ENCODE data around the gene BTC. TPM values are rescaled to one million over a fixed set of nuclear protein-coding genes. Genes with fewer than 3 reads are reported as not detected.

The BTC gene
- total RNA-seq, 4 donors from 2014 or later: 7.0 to 11.9 (median 7.7) TPM

DNA sequence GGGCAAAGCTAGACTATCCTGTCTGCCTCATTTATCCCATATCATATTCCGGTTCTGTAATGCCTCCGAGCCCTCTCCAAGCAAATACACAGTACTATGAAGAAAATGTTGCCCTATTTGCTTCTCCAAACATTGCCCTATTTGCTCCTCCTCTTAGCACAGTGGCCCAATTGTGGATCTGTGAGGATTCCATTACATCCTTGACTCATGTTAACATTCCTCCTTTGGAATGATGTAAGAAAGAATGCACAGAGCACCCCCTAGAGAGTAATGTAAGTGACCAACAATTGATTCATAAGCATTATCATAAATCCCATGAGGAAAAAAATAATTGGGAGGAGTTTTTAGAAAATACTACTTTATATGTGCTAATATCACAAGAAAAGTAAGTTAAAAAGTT lies 11.3 kb upstream of the BTC start:
- no peak overlapping the region for H3K27ac ChIP-seq
- H3K9me3 ChIP-seq: no peaks in the 10 kb centered on the region
- H3K27me3 ChIP-seq: no peaks in the 10 kb centered on the region
- in situ Hi-C loops (cut with MboI; ENCODE audit: low pct_ligation_motif_present in 1 of 4, low pct_unique_long_range_greater_than_20kb in 1 of 4, low sequenced_read_pairs in 3 of 4) (no loop called here), intact Hi-C loops (cut with DNase I; ENCODE audit: low total_unique reads) (no loop called here)
- DNase-seq: no peak
- 70 to 84% methylated on average over 2 of the region's 2 CpGs for WGBS, 2 donors (ENCODE audit: low coverage in 1 of 2)
- H3K36me3 ChIP-seq: no peaks in the 10 kb centered on the region
- TF ChIP-seq CTCF (IDR thresholded peaks at IDR 0.05) (no peak), EP300 (IDR thresholded peaks at IDR 0.05; ENCODE audit: low read depth) (no peak), POLR2A (IDR thresholded peaks at IDR 0.05) (no peak), POLR2AphosphoS5 (IDR thresholded peaks at IDR 0.05) (no peak)
- no peaks in the 10 kb centered on the region for H3K4me1 ChIP-seq
- no peak overlapping the region for H3K4me3 ChIP-seq

DNA sequence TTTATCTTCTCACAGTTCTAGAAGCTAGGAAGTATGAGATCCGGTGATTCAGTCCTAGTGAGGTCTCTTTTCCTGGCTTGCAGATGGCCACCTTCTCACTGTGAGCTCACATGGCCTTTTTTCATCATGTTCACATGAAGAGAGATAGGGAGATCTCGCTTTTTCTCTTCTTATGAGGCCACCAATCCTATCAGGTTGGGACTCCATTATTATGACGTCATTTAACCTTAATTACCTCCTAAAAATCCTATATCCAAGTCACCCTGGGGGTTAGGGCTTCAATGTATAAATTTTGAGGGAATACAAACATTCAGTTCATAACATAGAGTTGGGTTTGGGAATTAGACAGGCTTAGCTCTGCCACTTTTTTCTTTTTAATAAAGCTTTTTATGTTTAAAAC lies 6.0 kb upstream of the BTC start:
- Histone ChIP-seq H3K9me3 (no peaks in the 10 kb centered on the region), H3K27me3 (no peaks in the 10 kb centered on the region), H3K4me1 (no peaks in the 10 kb centered on the region), H3K36me3 (no peaks in the 10 kb centered on the region), H3K4me3 (no peak overlapping the region), H3K27ac (no peak overlapping the region)
- WGBS, 2 donors (ENCODE audit: low coverage in 1 of 2): 67 to 79% methylated on average over 3 of the region's 3 CpGs
- TF ChIP-seq CTCF (IDR thresholded peaks at IDR 0.05): no peak
- TF ChIP-seq POLR2AphosphoS5 (IDR thresholded peaks at IDR 0.05): no peak
- TF ChIP-seq EP300 (IDR thresholded peaks at IDR 0.05; ENCODE audit: low read depth): no peak
- TF ChIP-seq POLR2A (IDR thresholded peaks at IDR 0.05): no peak
- intact Hi-C loops (cut with DNase I; ENCODE audit: low total_unique reads) (no loop called here), in situ Hi-C loops (cut with MboI; ENCODE audit: low pct_ligation_motif_present in 1 of 4, low pct_unique_long_range_greater_than_20kb in 1 of 4, low sequenced_read_pairs in 3 of 4) (no loop called here)
- no peak for DNase-seq

- H3K27ac ChIP-seq: no peak overlapping the region
- H3K36me3 ChIP-seq: no peaks in the 10 kb centered on the region
- H3K4me3 ChIP-seq: no peak overlapping the region
- DNase-seq: no peak
- in situ Hi-C loops (cut with MboI; ENCODE audit: low pct_ligation_motif_present in 1 of 4, low pct_unique_long_range_greater_than_20kb in 1 of 4, low sequenced_read_pairs in 3 of 4): no loop called here
- 68 to 82% methylated on average over 3 to 4 of the region's 4 CpGs for WGBS, 2 donors (ENCODE audit: low coverage in 1 of 2)
- peaks cover 0 to 14% (median 8%) of the 10 kb centered on the region in 4 donors for H3K4me1 ChIP-seq
- peaks cover 15% of the 10 kb centered on the region for H3K27me3 ChIP-seq
- intact Hi-C loops (cut with DNase I; ENCODE audit: low total_unique reads): loop anchor here (10.0 kb wide), 1 partner anchor 102 kb away; no protein-coding TSS in a partner anchor
- TF ChIP-seq CTCF (IDR thresholded peaks at IDR 0.05) (no peak), POLR2AphosphoS5 (IDR thresholded peaks at IDR 0.05) (no peak), EP300 (IDR thresholded peaks at IDR 0.05; ENCODE audit: low read depth) (no peak), POLR2A (IDR thresholded peaks at IDR 0.05) (no peak)
- no peaks in the 10 kb centered on the region for H3K9me3 ChIP-seq
Measured at GRCh38 chr4:74796631-74797030, 2.3 kb upstream of the BTC start.

GRCh38 chr4:74793757-74794381 lies 454 bp downstream of the BTC start:
- peak in 4 of 5 experiments; percentile 26 to 44 (median 30) for TF ChIP-seq CTCF (IDR thresholded peaks at IDR 0.05)
- TF ChIP-seq POLR2A (IDR thresholded peaks at IDR 0.05): peak; percentile 60
- TF ChIP-seq POLR2AphosphoS5 (IDR thresholded peaks at IDR 0.05): peak in 2 of 3 donors; percentile 27 to 38
- no peak for TF ChIP-seq EP300 (IDR thresholded peaks at IDR 0.05; ENCODE audit: low read depth)
- peak overlapping the region; percentile 81 to 90 (median 88) for H3K27ac ChIP-seq
- in situ Hi-C loops (cut with MboI; ENCODE audit: low pct_ligation_motif_present in 1 of 4, low pct_unique_long_range_greater_than_20kb in 1 of 4, low sequenced_read_pairs in 3 of 4): no loop called here
- peak; percentile 79 for DNase-seq
- peak overlapping the region; percentile 53 to 73 (median 66) for H3K4me3 ChIP-seq
- peaks cover 15% of the 10 kb centered on the region for H3K27me3 ChIP-seq
- no peaks in the 10 kb centered on the region for H3K9me3 ChIP-seq
- H3K36me3 ChIP-seq: no peaks in the 10 kb centered on the region
- WGBS, 2 donors (ENCODE audit: low coverage in 1 of 2): 4% methylated on average over 42 of the region's 42 CpGs; no CpG with 5 or more reads in 1 of the 2 donors
- intact Hi-C loops (cut with DNase I; ENCODE audit: low total_unique reads): loop anchor here (10.0 kb wide), 1 partner anchor 99 kb away; no protein-coding TSS in a partner anchor
- peaks cover 0 to 14% (median 8%) of the 10 kb centered on the region in 4 donors for H3K4me1 ChIP-seq

All from transverse colon (tissue), 4 donors.